Epithelial cell of prostate (primary cell): ENCODE measurements around the gene CCT8.
"Not testable (repeated sequence)": the region's sequence is repeated elsewhere in the genome, so short reads cannot be mapped to it uniquely, and the experiment has no call there.

Experiments
- DNase-seq: peaks from one replicate; pipeline ENCODE4 v3.0.0-alpha.2; 2011; ENCODE audit warnings: low read depth, low spot score
- H3K27ac ChIP-seq: fragments of 450-650 bp; 2 replicates; pipeline ENCODE4 v1.5.1; 2017; ENCODE audit warnings: mild to moderate bottlenecking

The CCT8 gene

GRCh38 chr21:29024474-29025327 is 48.7 kb downstream of the CCT8 start, which contains the start of gene USP16:
Gene USP16 (plus strand): TSS chr21:29024668. CDS start chr21:29027914, 3,246 bp downstream.
- peak within 1 kb of the TSS; percentile 89 for H3K27ac ChIP-seq
- DNase-seq: peak; percentile 97

GRCh38 chr21:29022166-29022565 is 51.3 kb downstream of the CCT8 start:
- no peak for DNase-seq
- H3K27ac ChIP-seq: peak overlapping the region; percentile 8

GRCh38 chr21:29018540-29018939 is 54.9 kb downstream of the CCT8 start:
- peak overlapping the region; percentile 53 for H3K27ac ChIP-seq
- DNase-seq: no peak

GRCh38 chr21:29017639-29018237 is 55.7 kb downstream of the CCT8 start:
- no peak for DNase-seq
- no peak overlapping the region for H3K27ac ChIP-seq

- not testable (repeated sequence) for H3K27ac ChIP-seq, DNase-seq
Measured at GRCh38 chr21:29011236-29011635, 62.2 kb downstream of the CCT8 start.

GRCh38 chr21:29008367-29008766 is 65.1 kb downstream of the CCT8 start:
- no peak for DNase-seq
- H3K27ac ChIP-seq: no peak overlapping the region

- no peak overlapping the region for H3K27ac ChIP-seq
Measured at GRCh38 chr21:29007810-29008209, 65.6 kb downstream of the CCT8 start.

GRCh38 chr21:29007135-29007534 is 66.3 kb downstream of the CCT8 start:
- H3K27ac ChIP-seq: no peak overlapping the region

More at GRCh38 chr21:29007810-29008209, 65.6 kb downstream of the CCT8 start:
- no peak for DNase-seq

More at GRCh38 chr21:29007135-29007534, 66.3 kb downstream of the CCT8 start:
- no peak for DNase-seq
